GM21515 (cell line): Measurements from ENCODE around the gene NMNAT2.
"Not testable (repeated sequence)": the region's sequence is repeated elsewhere in the genome, so short reads cannot be mapped to it uniquely, and the experiment has no call there.

Experiments
- ATAC-seq: cut with Tn5 transposase; IDR thresholded peaks from one replicate; pipeline ENCODE4 v1.9.1; 2021; ENCODE audit not compliant: unreplicated experiment

NMNAT2 gene

DNA sequence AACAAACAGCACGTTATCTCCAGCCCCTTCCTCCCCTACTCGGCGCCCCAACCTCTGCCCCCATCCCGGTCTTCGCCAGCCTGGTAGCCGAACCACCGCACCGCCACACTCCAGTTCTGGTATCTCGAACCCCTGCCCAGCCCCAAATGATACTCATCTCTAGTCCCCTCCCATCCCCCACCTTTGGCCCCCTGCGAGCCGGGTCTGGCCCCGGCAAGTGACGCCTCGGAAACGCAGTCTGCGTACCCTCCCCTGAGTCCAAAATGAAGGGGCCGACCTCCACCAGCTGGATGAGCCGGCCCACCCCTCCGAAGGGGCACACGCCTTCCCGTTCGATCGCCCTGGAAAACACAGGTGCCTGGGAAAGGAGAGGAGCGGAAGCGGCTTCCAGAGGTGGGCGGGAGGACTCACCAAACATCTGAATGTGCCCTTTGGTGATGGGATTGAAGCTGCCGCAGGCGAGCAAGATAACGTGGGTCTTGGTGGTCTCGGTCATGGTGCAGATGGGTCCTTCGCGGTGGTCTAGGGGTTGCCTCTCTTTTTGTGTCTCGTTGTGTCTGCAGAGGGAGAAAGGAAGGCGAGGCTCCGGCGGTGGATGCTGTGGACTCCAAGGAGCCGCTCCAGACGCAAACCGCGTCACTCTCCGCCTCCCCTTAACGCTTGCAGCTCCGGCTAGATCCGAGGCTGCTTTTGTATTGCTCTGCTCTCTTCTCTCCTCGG, at the start of gene NMNAT2:
Gene NMNAT2 (minus strand): TSS at position 609 of the 720 bp plus-strand sequence. CDS start 113 bp downstream, at position 496.
- ATAC-seq = no peak

DNA sequence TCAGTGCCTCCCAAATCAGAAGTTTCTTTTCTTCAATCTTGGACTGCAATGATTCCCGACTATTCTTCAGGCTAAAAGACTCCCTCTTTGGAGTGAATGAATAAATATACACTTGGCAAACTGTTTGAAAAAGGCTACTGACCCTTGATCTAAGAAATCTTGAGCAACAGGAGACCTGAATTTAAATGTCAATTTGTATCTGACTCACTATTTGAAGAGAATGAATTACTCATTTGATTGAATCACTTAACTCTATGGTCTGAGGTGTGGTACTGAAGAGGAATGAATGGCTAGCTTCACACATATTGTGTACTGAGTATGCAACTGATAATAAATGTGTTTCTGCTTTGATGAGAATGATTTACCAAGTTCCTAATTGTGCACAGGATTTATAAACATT, 49.5 kb upstream of the NMNAT2 start:
- no peak for ATAC-seq

DNA sequence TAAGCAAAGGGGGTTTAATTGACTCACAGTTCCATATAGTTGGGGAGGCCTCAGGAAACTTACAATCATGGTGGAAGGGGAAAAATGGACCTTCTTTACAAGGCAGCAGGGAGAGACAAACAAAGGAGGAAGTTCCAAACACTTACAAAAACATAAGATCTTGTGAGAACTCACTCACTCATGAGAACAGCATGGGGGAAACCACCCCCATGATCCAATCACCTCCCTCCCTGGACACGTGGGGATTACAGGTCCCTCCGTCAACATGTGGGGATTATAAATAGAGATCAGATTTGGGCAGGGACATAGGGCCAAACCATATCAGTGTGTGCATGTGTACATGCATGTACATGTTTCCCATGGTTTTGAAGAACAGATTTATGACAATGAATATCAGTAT, 48.6 kb upstream of the NMNAT2 start:
- ATAC-seq = no peak

DNA sequence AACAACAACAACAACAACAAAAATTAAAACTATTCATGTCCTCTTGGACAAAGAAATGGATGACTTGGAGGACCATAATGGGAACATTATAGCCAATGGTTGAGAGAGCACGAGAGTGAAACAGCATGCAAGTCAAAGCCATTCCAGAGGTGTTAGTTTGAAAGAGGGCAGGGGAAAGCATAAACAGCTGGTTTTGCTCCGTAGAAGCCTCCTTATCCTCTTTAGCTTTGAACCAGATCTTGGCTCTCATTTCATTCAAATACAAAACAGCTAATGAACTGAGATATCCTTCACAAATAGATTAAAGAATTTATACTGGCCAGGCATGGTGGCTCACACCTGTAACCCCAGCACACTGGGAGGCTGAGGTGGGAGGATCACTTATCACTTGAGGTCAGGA, 45.4 kb upstream of the NMNAT2 start:
- no peak for ATAC-seq

DNA sequence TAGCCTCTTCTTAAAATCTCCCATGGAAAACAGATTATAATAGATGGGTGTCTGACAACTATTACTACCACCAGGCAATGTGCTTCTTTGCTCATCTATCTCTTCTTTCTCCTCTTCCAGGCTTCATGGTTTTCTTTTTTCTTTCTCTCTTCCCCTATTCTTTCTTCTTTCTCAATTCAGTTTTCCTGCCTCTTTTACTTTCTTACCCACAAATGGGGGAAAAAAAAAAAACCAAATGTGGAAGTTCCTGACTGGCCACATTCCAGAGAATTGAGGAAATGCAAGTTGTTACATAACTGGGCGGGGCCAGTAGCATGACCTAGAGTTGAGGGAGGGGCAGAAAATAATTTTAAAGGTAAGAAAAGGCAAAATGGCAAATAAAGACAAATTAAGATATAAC, 43.2 kb upstream of the NMNAT2 start:
- ATAC-seq = no peak

DNA sequence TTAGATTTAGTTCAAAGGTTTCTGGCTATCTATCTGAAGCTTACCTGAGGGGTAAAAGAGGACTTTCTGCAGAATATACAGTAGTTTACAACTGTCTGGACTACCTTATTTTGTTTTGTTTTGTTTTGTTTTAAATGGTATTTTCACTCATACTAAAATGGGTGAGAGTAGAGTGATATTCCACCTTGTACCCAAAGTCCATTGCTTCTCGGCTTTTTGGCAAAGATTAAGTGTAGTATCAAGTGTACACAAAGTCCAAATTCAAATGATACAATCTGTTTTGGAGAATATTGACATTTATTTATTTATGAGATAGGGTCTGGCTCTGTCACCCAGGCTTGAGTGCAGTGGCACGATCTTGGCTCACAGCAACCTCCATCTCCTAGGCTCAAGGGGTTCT, 42.4 kb upstream of the NMNAT2 start:
- ATAC-seq = no peak

DNA sequence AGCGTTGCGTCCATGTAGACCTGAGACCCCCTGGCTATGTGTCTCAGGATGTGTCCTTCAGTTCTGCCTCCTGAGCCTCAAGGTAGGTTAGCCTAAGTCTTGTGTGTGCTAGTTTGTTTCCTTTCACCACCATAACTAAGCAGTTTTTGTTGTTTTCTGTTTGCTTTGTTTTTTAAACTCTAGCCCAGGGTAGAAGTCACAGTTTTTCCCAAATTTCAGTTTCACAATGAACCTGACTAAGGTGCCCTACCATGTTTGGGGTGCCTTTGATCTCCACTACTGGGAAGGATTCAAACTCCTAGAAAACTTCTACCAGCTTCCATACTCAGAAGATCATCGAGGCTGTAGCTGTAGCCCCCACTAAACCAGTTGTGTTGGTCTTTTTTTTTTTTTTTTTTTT, 39.3 kb upstream of the NMNAT2 start:
- no peak for ATAC-seq

DNA sequence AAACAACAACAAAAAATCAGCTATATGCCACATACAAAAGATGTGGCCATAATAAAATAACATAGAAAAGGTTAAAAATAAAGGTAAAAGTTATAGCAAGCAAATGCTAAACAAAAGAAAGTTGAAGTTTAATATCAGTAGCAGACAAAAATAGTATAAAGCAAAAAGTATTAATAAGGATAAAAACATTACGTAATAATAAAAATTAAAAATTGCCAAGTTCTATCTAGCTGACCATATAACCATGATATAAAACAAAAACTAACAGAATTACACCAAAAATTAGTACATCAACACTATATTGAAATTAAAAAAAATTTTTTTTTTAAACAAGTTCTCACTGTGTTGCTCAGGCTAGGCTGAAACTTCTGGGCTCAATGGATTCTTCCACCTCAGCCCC, 38.6 kb upstream of the NMNAT2 start:
- no peak for ATAC-seq

DNA sequence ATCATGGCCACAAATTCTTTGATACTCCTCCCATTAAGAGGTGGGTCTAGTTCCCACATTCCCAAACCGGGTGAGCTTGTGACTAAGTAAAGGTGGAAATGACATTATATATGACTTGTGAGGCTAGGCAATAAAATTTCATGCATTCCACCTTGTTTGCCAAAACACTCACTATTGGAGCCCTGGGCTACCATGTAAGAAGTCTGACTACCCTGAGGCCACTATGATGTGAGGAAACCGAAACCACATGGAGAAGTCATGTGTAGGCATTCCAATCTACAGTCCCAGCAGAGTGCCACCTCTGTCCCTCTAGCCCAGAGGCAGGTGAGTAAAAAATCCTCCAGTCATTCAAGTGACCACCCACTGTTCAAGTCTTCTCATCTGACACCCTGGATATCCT, 36.2 kb upstream of the NMNAT2 start:
- no peak for ATAC-seq

DNA sequence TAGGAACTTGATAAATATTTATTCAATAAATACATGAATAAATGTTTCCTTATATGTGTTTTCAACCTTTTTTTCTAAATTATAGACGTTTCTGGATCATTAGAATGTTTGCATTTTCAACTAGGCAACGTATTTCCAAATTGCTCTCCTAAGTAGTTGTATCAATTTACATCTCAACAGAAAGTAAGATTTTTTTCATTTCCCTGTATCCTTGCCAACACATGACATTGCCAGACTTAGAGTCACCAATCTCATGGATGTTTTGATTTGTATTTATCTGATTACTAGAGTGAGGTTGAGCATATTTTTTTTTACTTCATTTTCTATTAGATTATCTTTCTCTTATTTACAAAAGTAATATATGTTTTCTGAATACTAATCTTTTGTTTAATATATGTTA, 31.9 kb upstream of the NMNAT2 start:
- no peak for ATAC-seq

DNA sequence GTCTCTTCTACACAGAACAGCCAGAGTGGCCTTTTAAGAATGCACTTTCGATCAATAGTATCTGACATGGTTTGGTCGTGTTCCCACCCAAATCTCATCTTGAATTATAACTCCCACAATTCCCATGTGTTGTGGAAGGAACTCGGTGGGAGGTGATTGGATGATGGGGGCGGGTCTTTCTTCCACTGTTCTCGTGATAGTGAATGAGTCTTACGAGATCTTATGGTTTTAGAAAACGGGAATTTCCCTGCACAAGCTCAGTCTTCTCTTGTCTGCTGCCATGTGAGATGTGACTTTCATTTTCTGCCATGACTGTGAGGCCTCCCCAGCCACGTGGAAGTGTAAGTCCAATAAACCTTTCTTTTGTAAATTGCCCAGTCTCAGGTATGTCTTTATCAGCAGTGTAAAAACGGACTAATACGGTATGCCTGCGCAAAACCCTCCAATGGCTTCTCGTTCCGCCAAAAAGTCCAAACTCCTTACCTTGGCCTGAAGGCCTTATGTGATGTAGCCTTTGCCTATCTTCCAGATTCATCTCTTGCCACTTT, 31.1 kb upstream of the NMNAT2 start:
- no peak for ATAC-seq

DNA sequence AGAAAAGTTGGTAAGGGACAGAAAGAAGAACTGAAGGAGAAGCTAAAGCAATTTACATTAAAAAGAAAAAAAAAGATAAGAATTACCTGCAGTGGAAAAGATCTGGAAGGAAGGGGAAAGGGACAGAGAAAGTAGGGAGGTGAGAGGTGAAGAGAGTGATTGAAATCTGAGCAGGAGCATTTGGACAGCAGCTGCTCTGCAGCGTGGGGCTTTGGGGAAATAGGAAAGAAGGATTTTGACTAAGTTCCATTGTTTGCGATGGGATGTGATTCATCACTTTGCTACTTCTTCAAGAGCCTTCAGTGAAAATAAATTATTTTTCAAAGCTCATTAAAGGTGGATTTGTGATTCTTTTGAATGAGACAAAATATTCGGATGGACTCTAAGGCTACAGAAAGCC, 26.1 kb upstream of the NMNAT2 start:
- no peak for ATAC-seq

DNA sequence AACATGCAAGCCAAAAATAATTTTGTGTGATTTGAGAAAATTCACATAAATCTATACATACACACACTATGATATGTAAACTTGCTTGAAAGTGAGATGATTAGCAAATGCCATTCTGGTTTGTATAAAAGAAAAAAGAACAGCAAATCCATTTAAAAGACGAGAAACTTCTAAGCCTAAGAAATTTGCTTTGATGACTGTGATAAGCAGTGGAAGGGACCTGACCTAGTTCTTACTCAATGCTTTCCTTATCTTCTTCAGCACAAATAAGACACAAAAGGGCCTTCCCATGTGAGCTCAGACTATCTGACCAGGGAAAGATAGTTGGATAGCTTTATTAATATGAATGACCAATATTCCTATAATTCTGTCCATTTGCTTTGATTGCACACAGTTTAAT, 25.3 kb upstream of the NMNAT2 start:
- ATAC-seq = no peak

DNA sequence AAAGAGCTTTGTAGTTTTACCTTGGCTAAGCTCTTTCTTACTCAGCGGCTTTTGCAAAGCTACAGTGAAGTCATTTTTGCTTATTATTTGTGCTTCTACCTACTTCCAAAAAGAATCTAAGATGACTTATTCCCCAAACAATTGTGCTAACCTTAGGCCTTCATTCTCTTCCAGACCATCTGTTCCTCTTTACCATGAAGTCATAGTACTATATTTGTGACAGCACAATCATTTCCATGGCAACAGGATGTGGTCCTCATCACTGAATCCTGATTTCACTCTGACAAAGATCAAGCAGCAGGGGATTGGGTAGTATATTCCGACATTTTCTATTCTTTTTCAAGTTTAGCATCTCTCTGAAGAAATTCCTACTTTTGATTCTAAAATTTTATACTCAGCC, 24.8 kb upstream of the NMNAT2 start:
- no peak for ATAC-seq

DNA sequence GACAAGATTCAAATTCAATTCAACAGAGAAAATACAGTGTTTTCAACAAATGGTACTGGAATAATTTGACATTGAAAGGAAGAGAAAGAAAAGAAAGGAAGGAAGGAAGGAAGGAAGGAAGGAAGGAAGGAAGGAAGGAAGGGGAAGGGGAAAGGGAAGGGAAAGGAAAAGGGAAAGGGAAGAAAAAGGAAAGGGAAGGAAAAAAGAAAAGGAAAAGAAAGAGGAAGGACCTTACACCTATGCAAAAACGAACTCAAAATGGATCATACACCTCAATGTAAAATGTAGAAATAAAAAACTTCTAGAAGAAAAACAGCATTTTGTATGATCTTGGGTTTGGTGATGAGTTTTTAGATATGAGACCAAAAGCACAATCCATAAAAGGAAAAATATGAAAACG, 19.9 kb upstream of the NMNAT2 start:
- no peak for ATAC-seq

DNA sequence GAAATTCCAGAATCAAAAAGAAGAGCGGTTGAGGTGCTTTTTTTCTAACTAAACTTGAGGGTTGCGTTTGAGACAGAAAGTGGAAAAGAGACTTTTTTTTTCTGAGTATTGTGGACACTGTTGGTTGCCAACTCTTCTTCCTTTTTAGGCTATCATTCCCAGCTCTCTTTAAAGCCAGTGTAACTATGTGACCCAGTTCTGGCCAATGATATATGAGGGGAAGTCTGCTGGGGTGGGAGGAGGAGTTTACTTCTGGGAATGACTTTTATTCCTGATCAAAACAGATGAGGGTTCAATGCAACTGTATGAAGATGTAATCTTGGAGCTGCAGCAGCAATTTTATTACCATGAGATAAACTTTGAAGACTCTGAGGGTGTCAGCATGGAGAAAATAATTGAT, 17.3 kb upstream of the NMNAT2 start:
- ATAC-seq = no peak

DNA sequence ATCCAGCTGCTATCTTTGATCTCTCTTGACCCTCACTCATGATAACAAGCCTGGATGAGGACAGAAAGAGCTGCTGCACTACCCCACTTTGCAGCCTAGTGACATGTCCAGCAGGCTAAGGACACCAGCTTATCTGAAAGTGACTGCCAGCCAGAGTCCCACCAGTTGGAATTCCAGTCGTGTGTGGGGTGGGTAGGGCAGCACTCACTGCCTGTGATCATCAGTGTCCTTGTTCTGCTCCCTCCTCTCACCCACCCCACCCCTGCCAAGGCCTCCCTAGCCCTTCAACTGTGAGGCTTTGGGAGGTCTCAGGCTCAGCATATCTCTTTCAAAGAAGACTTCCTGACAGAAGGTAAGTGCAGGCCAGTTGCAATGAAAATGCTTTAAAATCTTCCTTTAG, 15.5 kb upstream of the NMNAT2 start:
- ATAC-seq = no peak

DNA sequence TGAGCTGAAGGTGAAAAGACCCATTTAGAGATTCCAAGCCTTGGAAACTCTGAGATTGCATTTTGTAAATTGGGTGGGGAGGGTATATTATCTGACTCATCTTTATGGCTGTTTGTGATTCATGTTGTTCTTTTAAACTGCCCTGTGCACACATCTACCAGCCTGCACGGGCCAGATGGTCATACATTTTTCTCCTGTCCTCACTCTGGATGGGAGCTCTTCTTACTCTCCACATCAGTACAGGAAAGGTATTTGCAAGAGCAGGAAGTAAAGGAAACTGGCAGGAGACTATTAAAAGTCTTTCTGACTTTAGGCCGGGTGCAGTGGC, 14.3 kb upstream of the NMNAT2 start:
- ATAC-seq = no peak

DNA sequence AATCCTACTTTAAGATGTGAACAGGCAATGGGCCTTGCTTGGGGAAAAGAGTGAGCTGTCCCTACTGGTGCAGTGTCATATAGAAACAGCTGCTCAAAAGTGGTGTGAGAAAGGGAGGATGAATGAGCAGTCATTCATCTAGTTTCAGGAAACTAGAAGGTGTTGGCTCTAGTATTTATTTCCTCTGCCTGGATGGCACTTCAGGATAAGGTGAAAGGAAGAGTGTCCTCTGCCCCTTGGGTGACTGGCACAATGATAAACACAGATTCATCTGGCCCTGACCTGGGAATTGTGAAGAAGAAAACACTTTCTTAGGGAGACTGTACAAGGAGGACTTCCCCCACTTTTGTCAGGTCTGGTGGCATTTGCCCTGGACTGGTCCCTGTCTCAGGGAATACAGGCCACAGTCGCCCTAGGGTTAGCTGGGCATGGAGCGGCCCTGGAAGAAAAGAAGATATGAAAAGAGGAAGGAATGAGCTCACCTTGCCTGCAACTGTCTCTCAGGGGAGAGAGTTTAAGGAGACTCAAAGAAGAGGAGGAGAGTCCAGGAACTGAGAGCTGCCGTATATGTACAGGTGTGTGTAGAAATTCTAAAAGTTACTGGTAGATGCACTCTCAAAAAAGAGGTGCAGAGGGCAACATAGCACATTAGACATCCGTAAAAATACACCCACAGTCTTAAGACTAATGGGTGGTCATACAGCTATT, 13.8 kb upstream of the NMNAT2 start:
- ATAC-seq = no peak

DNA sequence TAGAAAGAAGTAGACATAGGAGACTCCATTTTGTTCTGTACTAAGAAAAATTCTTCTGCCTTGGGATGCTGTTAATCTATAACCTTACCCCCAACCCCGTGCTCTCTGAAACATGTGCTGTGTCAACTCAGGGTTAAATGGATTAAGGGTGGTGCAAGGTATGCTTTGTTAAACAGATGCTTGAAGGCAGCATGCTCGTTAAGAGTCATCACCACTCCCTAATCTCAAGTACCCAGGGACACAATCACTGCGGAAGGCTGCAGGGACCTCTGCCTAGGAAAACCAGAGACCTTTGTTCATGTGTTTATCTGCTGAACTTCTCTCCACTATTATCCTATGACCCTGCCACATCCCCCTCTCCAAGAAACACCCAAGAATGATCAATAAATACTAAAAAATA, 9.4 kb upstream of the NMNAT2 start:
- not testable (repeated sequence) for ATAC-seq

DNA sequence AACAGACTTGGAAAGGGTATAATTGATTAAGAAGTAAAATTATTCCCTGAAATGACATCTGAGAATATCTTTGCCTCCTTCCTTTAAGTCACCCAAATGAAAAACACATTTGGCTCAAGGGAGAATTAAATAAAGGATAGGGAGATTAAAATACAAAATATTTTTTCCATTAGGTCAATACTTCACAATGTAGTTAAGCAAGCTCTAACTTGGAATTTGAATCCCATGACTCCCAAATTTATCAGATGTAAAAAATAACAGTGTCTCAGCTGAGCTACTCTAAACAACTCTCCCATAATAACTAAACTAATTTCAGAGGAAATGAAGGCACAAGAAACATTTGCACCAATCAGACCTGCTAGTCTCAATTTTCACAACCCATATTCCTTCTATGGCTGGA, 6.5 kb upstream of the NMNAT2 start:
- no peak for ATAC-seq

DNA sequence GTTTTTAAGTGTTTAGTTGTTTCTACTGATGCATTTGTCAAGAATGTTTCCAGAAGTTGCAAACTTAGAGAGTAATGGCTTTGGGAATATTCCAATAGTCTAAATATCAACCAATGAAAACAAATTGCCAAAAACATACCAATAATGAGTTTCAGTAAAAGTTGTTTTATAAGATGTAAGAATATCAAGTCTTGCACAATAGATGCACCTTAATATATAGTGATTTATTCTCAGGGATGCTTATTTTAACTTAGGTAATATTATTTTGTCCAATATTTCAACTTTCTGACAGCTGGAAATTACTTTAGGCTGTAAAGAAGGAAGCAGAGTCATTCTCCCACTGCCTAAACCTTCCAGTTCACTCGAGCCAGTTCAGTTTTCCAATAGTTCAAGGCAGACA, 5.4 kb upstream of the NMNAT2 start:
- no peak for ATAC-seq

DNA sequence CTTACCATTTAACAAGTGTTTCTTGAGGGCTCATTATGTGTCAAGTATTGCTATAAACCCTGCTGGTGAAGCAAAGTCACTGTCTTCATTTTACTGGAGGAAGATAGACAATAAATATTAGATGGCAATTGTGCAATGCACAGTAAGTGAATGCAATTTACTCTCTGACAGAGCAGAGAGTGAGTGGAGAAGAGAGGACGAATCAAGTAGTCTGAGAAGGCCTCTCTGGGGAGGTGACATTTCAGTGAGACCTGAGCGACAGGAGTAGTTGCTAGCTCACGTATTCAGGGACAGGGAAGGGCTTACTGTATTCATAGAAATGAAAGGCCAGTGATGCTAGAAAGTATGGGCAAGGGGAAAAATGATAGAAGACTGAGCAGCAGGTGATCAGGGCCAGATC, 1.2 kb upstream of the NMNAT2 start:
- ATAC-seq = no peak
